B cell (primary cell): ENCODE measurements around the gene BEX3.

Experiments used
- CTCF ChIP-seq: fragments of 200-600 bp; IDR thresholded peaks from one replicate; pipeline ENCODE4 v1.8.0; 2022; ENCODE audit warnings: antibody characterized with exemption, mild to moderate bottlenecking
- EZH2 ChIP-seq: IDR thresholded peaks from 2 replicates; pipeline ENCODE4 v1.6.1; 2012; ENCODE audit warnings: borderline replicate concordance, low read depth, mild to moderate bottlenecking, moderate library complexity, low read length; ENCODE audit not compliant: insufficient read depth, poor library complexity, severe bottlenecking

DNA sequence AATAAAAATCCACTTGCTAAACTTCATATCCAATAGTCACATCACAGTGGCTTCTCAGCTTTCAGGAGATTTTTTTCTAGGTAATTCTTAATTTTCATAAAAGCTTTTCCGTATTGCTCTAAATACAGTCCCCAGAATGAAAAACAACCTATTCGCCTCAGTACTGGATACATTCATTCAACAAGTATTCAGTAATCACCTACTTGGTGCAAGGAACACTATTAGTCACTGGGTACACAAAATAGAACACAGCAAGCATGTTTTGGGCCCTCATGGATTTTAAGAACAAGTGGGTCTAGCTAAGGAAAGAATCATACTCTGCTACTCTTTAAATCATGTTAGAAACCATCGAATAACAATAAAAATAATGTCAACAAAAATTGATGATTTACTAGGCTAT is 2.8 kb upstream of the BEX3 start:
- TF ChIP-seq CTCF (no peak), EZH2 (no peak)
